Natural killer cell (primary cell): Measurements from ENCODE around the gene P2RX7. TPM values are rescaled to one million over a fixed set of nuclear protein-coding genes. Genes with fewer than 3 reads are reported as not detected.
"Not testable (repeated sequence)": the region's sequence is repeated elsewhere in the genome, so short reads cannot be mapped to it uniquely, and the experiment has no call there.

Experiments
- ATAC-seq, 3 donors: fragments of 150-1000 bp in 2 of 3; fragments of 200-7000 bp in 1 of 3; cut with Tn5 transposase; 1 replicate in 1 of 3; 2 replicates in 2 of 3; pipeline ENCODE4 v1.10.0; 2021; ENCODE audit warnings: mild to moderate bottlenecking in 2 of 3, moderate library complexity in 2 of 3
- DNase-seq, 2 donors: peaks; one replicate each; pipeline versions ENCODE4 v3.0.0 to v3.0.0-alpha.2; 2013 to 2021; ENCODE audit warnings: mixed read lengths in 1 of 2
- H3K27ac ChIP-seq: one replicate; pipeline ENCODE4 v1.5.1; 2013; ENCODE audit warnings: mild to moderate bottlenecking, low read length
- H3K27me3 ChIP-seq: one replicate; pipeline ENCODE4 v1.6.1; 2013; ENCODE audit warnings: low read length; ENCODE audit not compliant: control insufficient read depth, insufficient read depth
- H3K36me3 ChIP-seq: one replicate; pipeline ENCODE4 v1.6.1; 2013; ENCODE audit warnings: low read length; ENCODE audit not compliant: control insufficient read depth, insufficient read depth
- H3K4me1 ChIP-seq: one replicate; pipeline ENCODE4 v1.6.1; 2013; ENCODE audit warnings: low read length; ENCODE audit not compliant: control insufficient read depth, insufficient read depth
- H3K4me3 ChIP-seq: one replicate; pipeline ENCODE4 v1.5.1; 2013; ENCODE audit warnings: low read length
- H3K9me3 ChIP-seq: one replicate; pipeline ENCODE4 v1.6.1; 2013; ENCODE audit warnings: low read length; ENCODE audit not compliant: control insufficient read depth, insufficient read depth
- H3K27ac Mint-ChIP-seq, 2 donors: one replicate each; pipeline ENCODE4 v1.8.0; 2022; ENCODE audit warnings: mild to moderate bottlenecking in 2 of 2, mixed read lengths in 2 of 2, moderate library complexity in 1 of 2
- H3K27me3 Mint-ChIP-seq, 2 donors: one replicate each; pipeline ENCODE4 v1.8.0; 2022; ENCODE audit warnings: low read depth in 2 of 2, mixed read lengths in 2 of 2
- H3K36me3 Mint-ChIP-seq: one replicate; pipeline ENCODE4 v1.8.0; 2022; ENCODE audit warnings: mixed read lengths
- H3K4me1 Mint-ChIP-seq, 2 donors: one replicate each; pipeline ENCODE4 v1.8.0; 2022; ENCODE audit warnings: mixed read lengths in 2 of 2
- H3K4me3 Mint-ChIP-seq: one replicate; pipeline ENCODE4 v1.8.0; 2022; ENCODE audit warnings: mild to moderate bottlenecking, moderate library complexity, mixed read lengths
- H3K9me3 Mint-ChIP-seq, 2 donors: one replicate each; pipeline ENCODE4 v1.8.0; 2022; ENCODE audit warnings: mixed read lengths in 2 of 2
- WGBS: methylation state at CpG from one replicate; pipeline ENCODE4 v1.1.7; 2013; ENCODE audit warnings: missing lambda C conversion rate; ENCODE audit not compliant: insufficient coverage; 5-methylcytosine and 5-hydroxymethylcytosine counted together
- intact Hi-C: fragments of 100-400 bp; cut with micrococcal nuclease; formaldehyde crosslinking; loops from one replicate; pipeline ENCODE4 v1.14.2; 2022
- total RNA-seq, 4 donors: library from RNA; stranded (reverse); fragments of 120-200 nt in 1 of 4; gene quantifications; one replicate each; pipeline versions ENCODE4 v1.2.3 to v1.2.4, GENCODE V29; 2013 to 2022
- TF ChIP-seq, protein P1 (sequence below): fragments of 200-600 bp; IDR thresholded peaks from one replicate; pipeline ENCODE4 v1.8.0; 2022; ENCODE audit warnings: antibody characterized with exemption

The P2RX7 gene
- total RNA-seq, 3 donors from 2014 or later (not counting 1 experiment from before 2014, with no cell fraction given) = 14.1 to 22.9 (median 16.7) TPM

DNA sequence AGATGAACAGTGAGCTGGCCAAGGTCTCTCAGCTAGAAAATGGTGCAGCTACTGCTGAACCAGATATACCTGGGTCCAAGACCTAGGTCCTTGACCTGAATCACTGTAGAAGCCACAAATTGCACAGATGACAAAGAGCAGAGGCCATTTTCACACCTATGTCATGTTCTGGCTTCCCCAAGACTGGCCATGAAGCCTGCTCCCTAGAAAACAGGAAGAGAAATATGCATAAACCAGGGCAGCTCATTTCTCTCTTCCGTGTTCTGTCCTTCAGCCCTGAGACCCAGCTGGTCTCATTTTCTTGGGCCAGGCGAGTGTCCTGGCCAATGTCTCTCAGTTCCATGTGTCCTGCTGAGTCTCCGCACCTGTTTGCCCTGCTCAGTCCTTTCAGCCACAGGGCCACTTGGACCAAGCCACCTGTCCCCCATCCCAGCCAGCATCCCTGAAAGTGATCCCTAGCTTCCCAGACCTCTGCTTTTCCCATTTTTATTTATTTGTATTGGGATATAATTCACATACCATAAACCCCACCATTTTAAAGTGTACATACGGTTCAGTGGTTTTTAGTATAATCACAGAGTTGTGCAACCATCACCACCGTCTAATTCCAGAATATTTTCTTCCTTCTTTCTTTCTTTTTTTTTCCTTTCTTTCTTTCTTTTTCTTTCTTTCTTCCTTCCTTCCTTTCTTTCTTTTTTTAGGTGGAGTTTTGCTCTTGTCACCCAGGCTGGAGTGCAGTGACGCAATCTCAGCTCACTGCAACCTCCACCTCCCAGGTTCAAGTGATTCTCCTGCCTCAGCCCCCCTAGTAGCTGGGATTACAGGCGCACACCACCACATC is 27.0 kb downstream of the P2RX7 start:
- TF ChIP-seq, protein P1, sequence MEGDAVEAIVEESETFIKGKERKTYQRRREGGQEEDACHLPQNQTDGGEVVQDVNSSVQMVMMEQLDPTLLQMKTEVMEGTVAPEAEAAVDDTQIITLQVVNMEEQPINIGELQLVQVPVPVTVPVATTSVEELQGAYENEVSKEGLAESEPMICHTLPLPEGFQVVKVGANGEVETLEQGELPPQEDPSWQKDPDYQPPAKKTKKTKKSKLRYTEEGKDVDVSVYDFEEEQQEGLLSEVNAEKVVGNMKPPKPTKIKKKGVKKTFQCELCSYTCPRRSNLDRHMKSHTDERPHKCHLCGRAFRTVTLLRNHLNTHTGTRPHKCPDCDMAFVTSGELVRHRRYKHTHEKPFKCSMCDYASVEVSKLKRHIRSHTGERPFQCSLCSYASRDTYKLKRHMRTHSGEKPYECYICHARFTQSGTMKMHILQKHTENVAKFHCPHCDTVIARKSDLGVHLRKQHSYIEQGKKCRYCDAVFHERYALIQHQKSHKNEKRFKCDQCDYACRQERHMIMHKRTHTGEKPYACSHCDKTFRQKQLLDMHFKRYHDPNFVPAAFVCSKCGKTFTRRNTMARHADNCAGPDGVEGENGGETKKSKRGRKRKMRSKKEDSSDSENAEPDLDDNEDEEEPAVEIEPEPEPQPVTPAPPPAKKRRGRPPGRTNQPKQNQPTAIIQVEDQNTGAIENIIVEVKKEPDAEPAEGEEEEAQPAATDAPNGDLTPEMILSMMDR = no peak
- Mint-ChIP-seq H3K9me3 (no peaks in the 10 kb centered on the region), H3K27me3 (no peaks in the 10 kb centered on the region), H3K27ac (peak overlapping the region; percentile 58 to 63), H3K4me3 (no peak overlapping the region), H3K4me1 (peaks cover 13 to 30% of the 10 kb centered on the region in 2 donors), H3K36me3 (no peaks in the 10 kb centered on the region)
- intact Hi-C loops = no loop called here
- H3K27ac ChIP-seq = peak overlapping the region; percentile 14
- no peaks in the 10 kb centered on the region for H3K9me3 ChIP-seq
- ATAC-seq (peak in 1 of 3 donors; percentile 50), DNase-seq (no peak)
- peaks cover 8% of the 10 kb centered on the region for H3K4me1 ChIP-seq
- H3K4me3 ChIP-seq = no peak overlapping the region
- H3K36me3 ChIP-seq = peaks cover 21% of the 10 kb centered on the region
- H3K27me3 ChIP-seq = no peaks in the 10 kb centered on the region
- WGBS = 64% methylated on average over 6 of the region's 7 CpGs

DNA sequence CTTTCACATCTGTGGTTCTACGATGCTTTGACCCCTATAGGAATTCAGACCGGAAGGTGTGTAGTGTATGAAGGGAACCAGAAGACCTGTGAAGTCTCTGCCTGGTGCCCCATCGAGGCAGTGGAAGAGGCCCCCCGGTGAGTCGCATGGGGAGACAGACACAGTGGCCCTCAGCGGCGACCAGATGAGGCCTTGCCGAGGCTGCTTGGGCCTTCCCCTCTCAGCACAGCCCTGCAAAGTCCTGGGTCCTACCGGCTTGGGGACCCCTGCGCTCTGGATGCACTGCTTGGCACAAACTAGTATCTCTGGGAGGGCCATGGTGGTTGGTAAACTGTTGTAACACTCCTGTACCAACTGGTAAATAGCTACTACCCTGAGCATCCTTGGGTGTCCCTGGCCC is 29.7 kb downstream of the P2RX7 start:
- H3K9me3 Mint-ChIP-seq = no peaks in the 10 kb centered on the region
- H3K36me3 Mint-ChIP-seq = no peaks in the 10 kb centered on the region
- H3K4me1 ChIP-seq = peaks cover 8% of the 10 kb centered on the region
- TF ChIP-seq, protein P1 = no peak
- no peak overlapping the region for H3K27ac Mint-ChIP-seq
- no peak overlapping the region for H3K27ac ChIP-seq
- ATAC-seq = no peak
- H3K9me3 ChIP-seq = no peaks in the 10 kb centered on the region
- H3K27me3 Mint-ChIP-seq = no peaks in the 10 kb centered on the region
- intact Hi-C loops = no loop called here
- H3K4me1 Mint-ChIP-seq = peaks cover 13 to 25% of the 10 kb centered on the region in 2 donors
- no peak overlapping the region for H3K4me3 ChIP-seq
- DNase-seq = no peak
- 96% methylated on average over 10 of the region's 10 CpGs for WGBS
- H3K36me3 ChIP-seq = peaks cover 17% of the 10 kb centered on the region
- no peaks in the 10 kb centered on the region for H3K27me3 ChIP-seq
- no peak overlapping the region for H3K4me3 Mint-ChIP-seq

DNA sequence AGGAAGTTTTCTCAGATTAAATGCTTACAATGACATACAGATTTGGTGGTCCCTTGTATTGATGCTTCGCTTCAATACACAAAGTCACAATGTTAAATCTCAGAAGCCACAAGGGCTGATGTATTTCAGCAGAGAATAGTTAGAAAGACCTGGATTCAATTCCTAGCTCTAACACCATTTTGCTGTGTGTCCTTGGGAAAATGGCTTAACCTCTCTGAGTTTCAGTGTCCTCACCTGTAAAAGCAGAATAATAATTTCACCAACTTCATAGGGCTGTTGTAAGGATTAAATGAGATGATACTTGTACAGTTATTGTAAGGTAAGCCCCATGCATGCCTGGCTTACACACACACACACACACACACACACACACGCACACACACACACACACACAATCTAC is 30.3 kb downstream of the P2RX7 start:
- no peak overlapping the region for H3K27ac Mint-ChIP-seq
- no peaks in the 10 kb centered on the region for H3K27me3 ChIP-seq

DNA sequence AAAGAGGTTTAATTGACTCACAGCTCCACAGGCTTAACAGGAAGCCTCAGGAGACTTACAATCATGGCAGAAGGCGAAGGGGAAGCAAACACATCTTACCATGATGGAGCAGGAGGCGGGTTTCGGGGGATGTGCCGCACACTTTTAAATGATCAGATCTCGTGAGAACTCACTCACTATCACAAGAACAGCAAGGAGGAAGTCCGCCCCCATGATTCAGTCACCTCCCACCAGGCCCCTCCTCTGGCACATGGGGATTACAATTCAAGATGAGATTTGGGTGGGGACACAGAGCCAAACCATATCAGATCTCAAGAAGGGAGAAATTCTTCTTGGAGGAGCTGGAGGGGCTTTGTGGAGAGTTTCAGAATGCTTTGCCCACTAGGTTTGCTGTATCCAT is 32.2 kb downstream of the P2RX7 start:
- intact Hi-C loops, H3K4me1 ChIP-seq, DNase-seq, H3K27me3 ChIP-seq, H3K27ac ChIP-seq, H3K27me3 Mint-ChIP-seq, H3K4me3 Mint-ChIP-seq, H3K9me3 Mint-ChIP-seq, H3K9me3 ChIP-seq, H3K4me3 ChIP-seq, H3K36me3 Mint-ChIP-seq, ATAC-seq: not testable (repeated sequence)
- Mint-ChIP-seq H3K4me1 (peaks cover 8 to 12% of the 10 kb centered on the region in 2 donors), H3K27ac (peak overlapping the region in 1 of 2 donors; percentile 17)
- WGBS = 94% methylated on average over 5 of the region's 6 CpGs
- peaks cover 27% of the 10 kb centered on the region for H3K36me3 ChIP-seq

More for the DNA sequence above, 30.3 kb downstream of the P2RX7 start:
- TF ChIP-seq, protein P1 = no peak
- Mint-ChIP-seq H3K36me3 (no peaks in the 10 kb centered on the region), H3K4me3 (no peak overlapping the region), H3K27me3 (no peaks in the 10 kb centered on the region), H3K4me1 (peaks cover 13 to 23% of the 10 kb centered on the region in 2 donors), H3K9me3 (no peaks in the 10 kb centered on the region)
- DNase-seq (no peak), ATAC-seq (no peak)
- 100% methylated on average over 1 of the region's 2 CpGs for WGBS
- Histone ChIP-seq H3K27ac (no peak overlapping the region), H3K4me1 (peaks cover 8% of the 10 kb centered on the region), H3K9me3 (no peaks in the 10 kb centered on the region), H3K36me3 (peaks cover 18% of the 10 kb centered on the region), H3K4me3 (no peak overlapping the region)
- intact Hi-C loops = no loop called here
